ENCODE measurements around the gene VRK2.
"Not testable (repeated sequence)": the region's sequence is repeated elsewhere in the genome, so short reads cannot be mapped to it uniquely, and the experiment has no call there.

The VRK2 gene

GRCh38 chr2:58055033-58055786, 8.6 kb downstream of the VRK2 start:
- DNase-seq = no peak

- DNase-seq = no peak
Measured at GRCh38 chr2:58056192-58056916, 9.7 kb downstream of the VRK2 start.

- DNase-seq = no peak
Measured at GRCh38 chr2:58057707-58058530, 11.3 kb downstream of the VRK2 start.

- DNase-seq = no peak
Measured at GRCh38 chr2:58063641-58064040, 17.0 kb downstream of the VRK2 start.

- peak; percentile 5 for DNase-seq
Measured at GRCh38 chr2:58064086-58064485, 17.5 kb downstream of the VRK2 start.

- no peak for DNase-seq
Measured at GRCh38 chr2:58065248-58065647, 18.6 kb downstream of the VRK2 start.

GRCh38 chr2:58067001-58067400, 20.4 kb downstream of the VRK2 start:
- no peak for DNase-seq

- no peak for DNase-seq
Measured at GRCh38 chr2:58070765-58071164, 24.2 kb downstream of the VRK2 start.

GRCh38 chr2:58072102-58072501, 25.5 kb downstream of the VRK2 start:
- no peak for DNase-seq

GRCh38 chr2:58073008-58073407, 26.4 kb downstream of the VRK2 start:
- no peak for DNase-seq

GRCh38 chr2:58073751-58074150, 27.1 kb downstream of the VRK2 start:
- DNase-seq = no peak

GRCh38 chr2:58081000-58081399, 34.4 kb downstream of the VRK2 start:
- DNase-seq = no peak

- no peak for DNase-seq
Measured at GRCh38 chr2:58089081-58089480, 42.5 kb downstream of the VRK2 start.

- DNase-seq = not testable (repeated sequence)
Measured at GRCh38 chr2:58092772-58093171, 46.2 kb downstream of the VRK2 start.

- DNase-seq = no peak
Measured at GRCh38 chr2:58097025-58097424, 50.4 kb downstream of the VRK2 start.

- no peak for DNase-seq
Measured at GRCh38 chr2:58098254-58099095, 51.9 kb downstream of the VRK2 start.

GRCh38 chr2:58099096-58099769, 52.6 kb downstream of the VRK2 start:
- no peak for DNase-seq

GRCh38 chr2:58101500-58101899, 54.9 kb downstream of the VRK2 start:
- no peak for DNase-seq

GRCh38 chr2:58106896-58107295, 60.3 kb downstream of the VRK2 start:
- no peak for DNase-seq

- DNase-seq = no peak
Measured at GRCh38 chr2:58107803-58108710, 61.5 kb downstream of the VRK2 start.

GRCh38 chr2:58109481-58109880, 62.9 kb downstream of the VRK2 start:
- no peak for DNase-seq
